Inflammatory macrophage treated with lipopolysaccharide for 4 hours (primary cell): Measurements from ENCODE around the gene EPB41L2.
"Not testable (repeated sequence)": the region's sequence is repeated elsewhere in the genome, so short reads cannot be mapped to it uniquely, and the experiment has no call there.

Source experiments
- DNase-seq: peaks from one replicate; pipeline ENCODE4 v3.0.0-alpha.2; 2020

EPB41L2 gene

GRCh38 chr6:131063028-131063763 is at the start of gene EPB41L2:
Gene EPB41L2 (minus strand): TSS chr6:131063245. CDS start chr6:130956485, 106,760 bp downstream.
- peak; percentile 88 for DNase-seq

- no peak for DNase-seq
Observed at GRCh38 chr6:131112249-131112648, 49.2 kb upstream of the EPB41L2 start.

GRCh38 chr6:131107151-131107550 is 44.1 kb upstream of the EPB41L2 start:
- DNase-seq, result no peak

GRCh38 chr6:131103901-131104300 is 40.9 kb upstream of the EPB41L2 start:
- DNase-seq, result no peak

GRCh38 chr6:131103296-131103695 is 40.3 kb upstream of the EPB41L2 start:
- no peak for DNase-seq

- no peak for DNase-seq
Observed at GRCh38 chr6:131101911-131102680, 39.1 kb upstream of the EPB41L2 start.

- no peak for DNase-seq
Observed at GRCh38 chr6:131096786-131097185, 33.7 kb upstream of the EPB41L2 start.

GRCh38 chr6:131093334-131093733 is 30.3 kb upstream of the EPB41L2 start:
- DNase-seq, result no peak

- DNase-seq, result not testable (repeated sequence)
Observed at GRCh38 chr6:131091944-131092343, 28.9 kb upstream of the EPB41L2 start.

- peak; percentile 25 for DNase-seq
Observed at GRCh38 chr6:131090339-131090738, 27.3 kb upstream of the EPB41L2 start.

GRCh38 chr6:131084982-131085381 is 21.9 kb upstream of the EPB41L2 start:
- DNase-seq, result no peak

GRCh38 chr6:131083687-131084086 is 20.6 kb upstream of the EPB41L2 start:
- DNase-seq, result no peak

GRCh38 chr6:131082335-131082734 is 19.3 kb upstream of the EPB41L2 start:
- no peak for DNase-seq

GRCh38 chr6:131080084-131080483 is 17.0 kb upstream of the EPB41L2 start:
- no peak for DNase-seq

GRCh38 chr6:131073577-131073976 is 10.5 kb upstream of the EPB41L2 start:
- DNase-seq, result no peak

GRCh38 chr6:131070061-131070460 is 7.0 kb upstream of the EPB41L2 start:
- no peak for DNase-seq

GRCh38 chr6:131068165-131068564 is 5.1 kb upstream of the EPB41L2 start:
- no peak for DNase-seq

- DNase-seq, result no peak
Observed at GRCh38 chr6:131067521-131067920, 4.5 kb upstream of the EPB41L2 start.

- DNase-seq, result no peak
Observed at GRCh38 chr6:131065824-131066171, 2.8 kb upstream of the EPB41L2 start.

GRCh38 chr6:131065112-131065823 is 2.2 kb upstream of the EPB41L2 start:
- no peak for DNase-seq

GRCh38 chr6:131063764-131064272 is 773 bp upstream of the EPB41L2 start:
- DNase-seq, result no peak

GRCh38 chr6:131062241-131063027 is 611 bp downstream of the EPB41L2 start:
- DNase-seq, result peak; percentile 9

GRCh38 chr6:131061751-131062119 is 1.3 kb downstream of the EPB41L2 start:
- DNase-seq, result peak; percentile 6
